Activated naive CD4-positive, alpha-beta T cell (primary cell): ENCODE measurements around the gene MYL6B.
A peak's percentile ranks its signal among the peaks of the same experiment; 100 is the strongest.

Experiments used
- DNase-seq, 4 experiments: peaks; one replicate each; lab custom pipeline; 2025; lab: John Stamatoyannopoulos, UW

Gene MYL6B

DNA sequence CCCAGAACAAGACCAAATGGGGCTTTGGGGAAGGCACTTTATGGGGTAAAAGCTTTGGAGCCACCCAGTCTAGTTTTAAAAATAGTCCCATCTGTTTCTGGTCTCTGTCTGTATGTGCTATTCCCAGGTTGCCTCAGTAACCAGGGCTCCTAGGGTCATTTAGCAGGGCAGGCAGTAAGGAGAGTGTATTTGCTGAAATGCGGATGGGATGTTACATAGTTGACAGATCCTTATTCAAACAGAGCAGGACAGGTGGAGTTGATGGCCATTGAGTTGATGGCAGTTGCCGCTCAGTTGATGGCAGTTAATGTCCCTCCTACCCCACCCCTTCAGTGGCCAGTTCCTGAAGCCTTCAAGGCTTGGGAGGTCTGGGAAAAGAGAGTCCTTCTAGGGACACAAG lies 29.8 kb upstream of the MYL6B start:
- DNase-seq: no peak

- no peak for DNase-seq
Measured at GRCh38 chr12:56124133-56124532, 28.3 kb upstream of the MYL6B start.

DNA sequence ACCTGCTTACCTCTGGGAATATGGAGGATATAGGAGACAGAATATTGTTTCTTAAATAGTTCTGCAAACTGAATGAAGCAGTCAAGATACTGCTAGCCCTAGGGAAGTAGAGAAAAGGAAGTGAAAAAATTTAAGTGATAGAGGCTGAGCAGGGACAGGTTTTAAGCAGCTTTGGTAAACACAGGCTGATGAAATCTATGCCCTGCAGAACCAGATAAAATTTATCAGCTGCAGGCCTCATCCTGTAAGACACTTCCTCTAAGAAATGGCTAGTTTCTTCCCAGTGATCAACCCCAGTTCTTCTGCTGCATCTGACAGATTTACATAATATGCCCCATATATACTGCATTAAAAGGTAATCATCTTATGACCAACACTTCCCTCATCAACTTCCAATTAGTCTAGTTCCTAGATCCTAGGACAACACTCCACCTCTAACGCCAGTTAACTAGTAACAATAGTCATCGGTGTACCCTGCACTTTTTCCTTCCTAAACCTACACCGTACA lies 25.6 kb upstream of the MYL6B start:
- no peak for DNase-seq

DNA sequence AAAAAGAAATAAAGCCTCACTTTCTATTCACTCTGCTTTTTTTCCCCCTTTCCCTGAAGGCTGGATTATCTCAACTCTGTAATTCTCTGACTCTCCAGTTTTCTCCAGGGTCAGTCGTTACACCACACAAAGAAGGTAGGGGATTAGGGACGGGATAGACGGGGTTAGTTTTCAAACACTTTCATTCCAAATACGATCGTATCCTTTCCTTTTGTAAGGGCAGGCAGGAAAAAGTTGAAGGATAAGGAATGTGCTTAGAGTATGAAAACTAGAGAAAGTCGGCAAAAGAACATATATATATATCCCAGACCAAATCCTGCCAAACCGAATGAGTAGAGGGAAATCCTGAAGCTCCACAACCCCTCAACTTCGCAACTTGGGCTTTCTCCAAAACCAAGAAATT lies 24.9 kb upstream of the MYL6B start:
- DNase-seq: no peak

GRCh38 chr12:56127888-56128669 lies 24.3 kb upstream of the MYL6B start, which contains the start of gene ESYT1:
Gene ESYT1, plus strand, starts transcription at chr12:56128267. Its CDS starts 53 bp downstream, at chr12:56128320.
- peak; percentile 82 to 93 (median 90) for DNase-seq

DNA sequence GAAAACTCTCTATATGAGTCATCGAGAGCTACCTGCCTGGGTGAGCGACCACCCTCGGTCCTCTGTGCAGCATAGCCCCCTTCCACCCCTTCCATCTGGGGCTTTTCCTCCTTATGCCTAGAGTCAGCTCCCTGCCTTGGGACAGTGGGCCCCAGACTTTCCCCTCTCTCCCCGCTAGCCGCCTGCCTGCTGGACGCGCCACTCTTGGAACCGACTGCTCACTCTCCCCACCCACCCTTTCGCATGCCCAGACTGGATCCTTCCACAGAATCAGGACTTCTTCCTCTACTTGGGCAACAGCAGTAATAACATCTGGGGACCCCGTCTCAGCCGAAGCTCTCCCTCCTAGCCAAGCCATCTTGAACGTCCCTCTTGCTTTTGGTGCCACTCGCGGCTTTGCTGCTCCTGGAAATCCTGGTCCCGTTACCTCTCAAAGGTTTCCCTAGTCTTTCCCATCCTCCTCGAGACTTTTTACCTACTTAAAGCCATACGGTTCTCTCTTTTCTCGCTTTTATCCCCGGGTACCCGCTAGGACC lies 23.6 kb upstream of the MYL6B start:
- DNase-seq: peak in 1 of 4 experiments; percentile 25

- DNase-seq: peak; percentile 11 to 61 (median 40)
Measured at GRCh38 chr12:56129206-56129941, 23.0 kb upstream of the MYL6B start.

DNA sequence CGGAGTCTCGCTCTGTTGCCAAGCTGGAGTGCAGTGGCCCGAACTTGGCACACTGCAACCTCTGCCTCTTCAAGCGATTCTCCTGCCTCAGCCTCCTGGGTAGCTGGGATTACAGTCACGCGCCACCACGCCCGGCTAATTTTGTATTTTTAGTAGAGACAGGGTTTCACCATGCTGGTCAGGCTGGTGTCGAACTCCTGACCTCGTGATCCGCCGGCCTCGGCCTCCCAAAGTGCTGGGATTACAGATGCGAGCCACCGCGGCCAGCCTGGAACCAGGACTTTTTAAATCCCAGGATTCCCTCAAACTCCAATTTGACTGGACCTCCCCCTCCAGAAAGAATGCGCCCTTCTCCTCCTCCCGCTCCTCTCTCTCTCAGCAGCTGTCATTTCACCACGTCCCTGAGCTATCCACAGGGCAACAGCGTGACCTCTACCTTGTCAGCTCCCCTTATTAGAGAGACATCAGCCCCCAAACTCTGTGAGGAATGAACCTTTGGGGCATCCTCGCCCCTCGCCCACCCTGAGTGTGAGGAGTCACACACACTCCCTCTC lies 22.4 kb upstream of the MYL6B start:
- no peak for DNase-seq

DNA sequence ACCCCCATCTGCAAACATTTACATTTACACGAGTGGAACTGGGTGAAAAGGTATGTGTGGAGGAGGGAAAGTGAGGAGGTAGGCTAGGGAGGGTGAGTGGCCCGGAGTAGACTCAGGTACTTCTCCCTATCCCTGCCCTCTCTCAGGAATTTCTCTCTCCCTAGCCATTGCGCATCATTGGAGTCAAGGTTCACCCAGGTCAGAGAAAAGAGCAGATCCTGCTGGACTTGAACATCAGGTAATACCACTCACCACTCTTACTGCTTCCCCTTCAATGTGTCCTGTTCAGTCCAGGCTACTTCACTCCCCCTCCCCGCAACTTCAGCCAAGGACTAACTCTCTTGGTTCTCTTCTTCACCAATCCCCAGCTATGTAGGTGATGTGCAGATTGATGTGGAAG lies 21.5 kb upstream of the MYL6B start:
- no peak for DNase-seq

- DNase-seq: no peak
Measured at GRCh38 chr12:56134897-56135296, 17.5 kb upstream of the MYL6B start.

GRCh38 chr12:56137853-56138571 lies 14.4 kb upstream of the MYL6B start:
- DNase-seq: no peak

- no peak for DNase-seq
Measured at GRCh38 chr12:56141946-56142784, 10.2 kb upstream of the MYL6B start.

- DNase-seq: no peak
Measured at GRCh38 chr12:56143217-56143616, 9.2 kb upstream of the MYL6B start.

GRCh38 chr12:56143870-56144269 lies 8.5 kb upstream of the MYL6B start:
- no peak for DNase-seq

- no peak for DNase-seq
Measured at GRCh38 chr12:56145217-56145616, 7.2 kb upstream of the MYL6B start.

DNA sequence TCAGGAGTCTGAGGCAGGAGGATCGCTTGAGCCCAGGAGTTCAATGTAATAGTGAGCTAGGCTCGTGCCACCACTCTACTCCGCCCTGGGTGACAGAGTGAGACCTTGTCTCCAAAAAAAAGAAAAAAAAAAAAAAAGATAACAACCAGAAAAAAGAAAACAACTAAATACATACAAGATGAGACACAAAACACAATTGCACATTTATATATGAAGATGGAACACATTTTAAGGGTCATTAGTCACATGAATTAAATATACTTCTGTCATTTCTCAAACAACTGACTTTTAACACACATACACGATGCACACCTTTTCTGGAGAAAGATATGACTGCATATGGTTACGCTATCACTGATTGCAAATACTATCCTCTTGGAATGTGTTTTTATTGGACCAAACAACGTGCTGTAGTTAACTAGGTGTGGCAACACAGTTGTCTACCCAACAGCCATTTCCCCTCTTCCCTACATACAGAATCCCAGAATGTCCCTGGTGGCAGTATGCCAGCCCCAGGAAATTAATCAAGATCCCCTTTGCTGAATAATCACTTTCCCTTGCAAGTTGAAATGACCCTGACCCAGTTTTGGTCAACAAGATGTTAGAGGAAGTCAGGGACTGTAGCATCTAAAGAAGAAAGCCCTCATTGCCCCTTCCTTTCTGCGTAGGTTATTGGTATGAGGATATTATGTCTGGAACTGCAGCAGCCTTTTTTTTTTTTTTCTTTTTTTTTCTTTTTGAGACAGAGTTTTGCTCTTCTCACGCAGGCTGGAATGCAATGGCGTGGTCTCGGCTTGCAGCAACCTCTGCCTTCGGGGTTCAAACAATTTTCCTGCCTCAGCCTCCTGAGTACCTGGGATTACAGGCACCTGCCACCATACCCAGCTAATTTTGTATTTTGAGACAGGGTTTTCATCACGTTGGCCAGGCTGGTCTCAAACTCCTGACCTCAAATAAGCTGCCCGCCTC lies 5.6 kb upstream of the MYL6B start:
- no peak for DNase-seq

- DNase-seq: no peak
Measured at GRCh38 chr12:56150563-56150962, 1.8 kb upstream of the MYL6B start.

DNA sequence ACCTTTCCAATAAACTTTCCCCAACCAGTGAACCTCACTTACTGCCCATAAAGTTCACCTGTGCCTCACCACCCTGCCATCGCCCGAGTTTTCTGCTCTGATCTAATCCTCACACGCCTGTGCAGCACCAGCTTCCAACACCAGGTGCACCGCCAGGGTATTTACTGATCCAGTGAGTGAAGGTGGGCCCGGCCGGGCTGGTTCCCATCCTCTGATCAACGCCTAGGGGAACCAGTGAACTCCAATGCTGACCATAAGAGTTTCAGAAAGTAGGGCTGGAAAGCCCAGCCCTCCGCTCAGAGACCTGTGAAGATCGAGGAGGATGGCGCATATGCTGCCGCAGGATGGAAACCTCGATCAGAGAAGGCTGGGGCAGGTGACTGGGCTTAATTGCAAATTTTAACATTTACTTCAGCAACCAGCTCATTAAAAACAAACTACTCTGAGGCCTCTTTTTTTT lies 685 bp upstream of the MYL6B start:
- DNase-seq: peak; percentile 37 to 63 (median 48)
